Stimulated activated CD8-positive, alpha-beta memory T cell treated with anti-CD3 and anti-CD28 coated beads, Interleukin-15, amount 100 ng/mL, for 48 hours (primary cell): ENCODE results near the gene CCM2.

Source experiments
- DNase-seq, 2 donors: peaks; one replicate each; pipeline ENCODE4 v3.0.0-alpha.2; 2020; ENCODE audit warnings: low read depth in 2 of 2

CCM2 gene

DNA sequence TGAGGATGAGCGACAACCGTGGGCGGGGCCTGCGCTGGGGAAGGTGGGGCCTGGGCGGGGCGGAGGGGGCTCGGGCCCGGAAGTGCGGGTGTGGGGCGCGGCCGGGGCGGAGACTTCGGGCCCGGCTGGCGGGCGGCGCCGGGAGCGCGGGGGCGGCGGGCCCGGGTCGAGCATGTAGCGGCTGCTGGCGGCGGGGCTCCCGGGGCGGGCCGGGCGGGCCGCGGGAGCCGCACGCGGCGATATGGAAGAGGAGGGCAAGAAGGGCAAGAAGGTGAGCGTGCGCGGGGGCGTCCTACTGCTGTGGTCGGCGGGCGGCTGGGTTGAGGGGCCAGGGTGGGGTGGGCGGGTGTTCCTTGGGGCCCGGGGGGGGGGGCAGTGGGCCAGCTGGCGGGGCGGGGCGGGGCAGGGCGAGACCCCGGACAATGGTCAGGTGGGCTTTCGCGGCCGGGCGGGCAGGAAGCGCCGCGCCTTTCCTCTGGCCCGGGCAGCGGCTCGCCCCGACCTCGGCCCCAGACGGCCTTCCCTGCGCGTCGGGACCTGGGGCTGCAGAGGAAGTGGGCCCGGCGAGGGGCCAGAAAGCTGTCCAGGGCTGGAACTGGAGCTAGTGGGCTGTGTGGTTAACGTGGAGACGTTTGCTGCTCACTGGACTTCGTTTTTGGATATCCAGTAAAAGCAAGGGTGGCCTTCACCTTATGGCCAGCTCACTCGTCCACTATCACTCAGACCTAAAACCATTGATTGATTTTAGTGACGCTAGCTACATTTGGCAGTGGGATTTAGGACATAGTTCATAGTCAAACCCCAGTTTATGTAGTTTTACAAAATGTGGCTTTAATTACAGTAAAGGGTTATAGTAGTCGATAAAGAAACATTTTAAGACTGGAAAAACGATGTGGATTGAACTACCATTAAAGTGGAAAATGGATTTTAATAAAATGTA is at the start of gene CCM2:
CCM2 (plus strand) TSS at position 109 of the 940 bp plus-strand sequence; CDS start at position 242, 133 bp downstream.
- DNase-seq, result no peak

GRCh38 chr7:44953156-44953555 is 46.8 kb upstream of the CCM2 start:
- no peak for DNase-seq

- DNase-seq, result no peak
Observed at GRCh38 chr7:44955733-44956132, 44.3 kb upstream of the CCM2 start.

DNA sequence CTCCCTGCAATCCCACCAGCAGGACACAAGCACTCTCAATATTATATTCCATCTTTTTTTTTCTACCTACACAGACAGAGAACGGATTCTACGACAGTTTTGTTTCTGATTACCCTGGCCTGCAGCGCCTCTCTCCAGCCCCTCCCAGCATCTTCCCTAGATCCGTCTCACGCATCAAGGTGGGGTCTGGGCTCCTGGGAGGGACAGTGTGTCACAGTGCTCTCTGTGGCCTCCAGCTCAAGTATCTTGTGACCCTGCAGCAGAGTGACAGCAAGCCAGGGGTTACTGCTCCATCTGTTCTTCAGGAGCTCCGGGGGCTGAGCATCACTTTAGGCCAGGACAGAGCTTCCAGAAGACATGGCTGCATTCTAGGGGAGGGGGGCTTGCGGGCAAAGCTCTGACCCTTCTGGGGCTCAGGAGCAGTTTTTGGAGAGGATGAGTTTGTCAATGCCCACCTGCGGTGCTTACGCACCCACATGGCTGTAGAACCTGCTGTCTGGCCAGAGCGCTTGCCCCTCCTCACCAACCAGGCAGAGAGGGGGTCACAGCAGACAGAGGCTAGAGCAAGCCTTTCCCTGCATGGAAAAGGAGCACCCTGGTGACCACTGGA is 43.7 kb upstream of the CCM2 start:
- DNase-seq, result no peak

- no peak for DNase-seq
Observed at GRCh38 chr7:44958645-44959344, 41.2 kb upstream of the CCM2 start.

DNA sequence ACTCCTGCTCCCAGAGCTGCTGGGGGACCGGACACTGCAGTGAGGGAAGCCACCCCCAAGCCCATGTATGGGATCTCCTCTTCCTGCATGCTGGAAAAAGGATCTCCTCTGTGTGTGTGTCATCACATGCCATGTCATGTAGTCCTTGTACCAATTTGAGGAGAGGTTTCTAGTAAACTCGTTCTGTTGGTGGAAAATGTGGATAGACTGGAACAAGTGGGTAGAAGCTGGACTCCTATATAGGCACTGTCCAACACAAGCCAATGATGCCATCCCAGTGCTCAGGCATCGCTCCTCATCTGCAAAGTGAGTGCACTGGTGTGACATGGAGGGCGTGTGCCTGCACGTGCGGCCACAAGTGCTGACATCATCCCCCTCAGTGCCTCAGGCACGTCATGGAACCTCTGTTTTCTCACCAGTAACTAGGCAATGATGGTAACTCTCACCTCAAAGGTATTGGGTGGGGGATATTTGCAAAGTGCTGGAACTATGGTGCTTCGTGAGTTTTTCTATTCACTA is 40.5 kb upstream of the CCM2 start:
- no peak for DNase-seq

DNA sequence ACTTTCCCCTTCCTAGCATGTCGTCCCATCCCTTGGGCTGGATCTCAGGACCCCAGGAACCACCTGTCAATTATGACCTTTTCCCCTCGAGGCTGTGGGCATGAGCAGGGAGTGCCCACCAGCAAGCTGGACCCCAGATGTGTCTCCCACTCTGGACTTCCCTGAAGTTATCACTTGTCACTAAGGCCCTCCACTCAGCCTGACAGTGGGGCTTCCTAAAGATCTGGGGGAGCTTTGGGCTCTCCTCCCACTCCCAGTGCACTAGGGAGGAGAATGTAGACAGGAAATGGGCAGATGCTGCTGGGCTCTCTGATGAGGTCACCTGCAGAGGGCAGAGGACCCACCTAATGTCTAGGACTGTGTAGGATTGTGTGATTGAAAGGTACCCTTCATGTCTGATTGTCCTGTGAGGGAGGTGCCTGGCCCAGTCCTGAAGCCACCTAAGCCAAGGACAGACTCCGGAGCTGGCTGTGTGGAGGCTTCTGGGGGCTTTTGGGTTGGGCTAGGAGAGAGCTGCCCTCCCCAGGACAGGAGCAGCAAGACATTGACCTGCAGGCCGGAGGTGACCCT is 39.9 kb upstream of the CCM2 start:
- DNase-seq, result no peak

DNA sequence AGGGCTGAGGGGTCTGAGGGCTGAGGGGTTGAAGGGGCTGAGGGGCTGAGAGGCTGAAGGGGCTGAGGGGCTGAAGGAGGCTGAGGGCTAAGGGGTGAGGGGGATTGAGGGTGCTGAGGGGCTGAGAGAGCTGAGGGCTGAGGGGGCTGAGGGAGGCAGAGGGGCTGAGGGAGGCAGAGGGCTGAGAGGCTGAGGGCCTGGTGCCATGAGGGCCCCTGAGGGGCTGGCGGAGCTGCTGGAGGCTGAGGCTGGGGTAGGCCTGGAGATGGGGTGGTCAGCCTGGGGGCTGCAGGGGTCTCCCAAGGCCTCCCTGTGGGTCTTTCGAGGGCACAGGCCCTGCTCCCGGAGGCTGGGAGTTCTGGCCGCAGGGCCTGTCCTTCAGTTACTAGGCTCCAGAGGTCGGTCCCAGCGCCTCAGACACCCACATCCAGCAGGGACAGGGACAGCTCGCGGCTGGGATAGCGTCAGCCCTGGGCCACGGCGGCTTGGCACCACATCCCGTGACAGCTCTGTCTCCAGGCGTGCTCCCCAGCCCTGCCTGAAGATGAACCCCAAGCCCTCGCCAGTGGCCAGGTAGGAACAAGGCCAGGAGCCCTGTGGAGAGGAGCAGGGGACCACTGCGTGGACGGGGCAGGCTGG is 38.0 kb upstream of the CCM2 start:
- DNase-seq, result no peak

DNA sequence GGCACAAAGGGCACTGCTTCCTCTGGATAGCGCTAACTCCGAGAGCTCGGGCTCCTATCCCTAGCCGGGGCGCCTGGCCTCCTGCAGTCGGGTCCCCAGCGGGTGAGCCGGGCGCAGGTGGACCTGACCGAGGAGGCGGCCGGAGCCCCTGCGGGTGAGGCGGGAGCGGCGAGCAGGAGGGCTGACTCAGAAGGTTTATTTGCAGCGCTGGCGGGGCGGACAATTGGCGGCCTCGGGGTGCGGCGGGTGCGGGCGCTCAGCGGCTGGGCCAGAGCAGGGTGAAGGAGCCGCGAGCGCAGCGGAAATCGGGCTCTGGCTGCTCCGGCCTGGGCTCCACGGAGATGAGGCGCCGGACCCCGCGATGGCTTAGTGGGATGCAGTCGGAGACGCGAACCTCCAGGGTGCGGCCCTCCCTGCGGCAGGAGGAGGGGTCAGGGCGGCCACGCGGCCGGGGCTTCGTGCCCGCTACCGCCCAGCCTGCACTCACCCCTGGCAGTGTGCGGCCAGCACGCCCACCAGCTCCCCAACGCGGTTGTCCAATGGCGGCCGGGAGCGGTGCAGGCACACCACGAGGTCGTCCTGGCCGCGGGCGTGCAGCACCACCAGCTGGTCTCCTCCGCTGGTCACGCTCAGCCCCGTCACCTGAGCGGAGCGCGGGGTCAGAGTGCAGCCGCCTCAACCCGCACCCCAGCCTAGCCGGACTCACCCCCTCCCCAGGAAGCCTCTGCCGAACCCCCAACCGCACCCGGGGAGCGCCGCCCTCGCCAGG is 37.3 kb upstream of the CCM2 start:
- no peak for DNase-seq

- no peak for DNase-seq
Observed at GRCh38 chr7:44963364-44964290, 36.4 kb upstream of the CCM2 start.

- no peak for DNase-seq
Observed at GRCh38 chr7:44964384-44964830, 35.6 kb upstream of the CCM2 start.

- no peak for DNase-seq
Observed at GRCh38 chr7:44964831-44965440, 35.1 kb upstream of the CCM2 start.

DNA sequence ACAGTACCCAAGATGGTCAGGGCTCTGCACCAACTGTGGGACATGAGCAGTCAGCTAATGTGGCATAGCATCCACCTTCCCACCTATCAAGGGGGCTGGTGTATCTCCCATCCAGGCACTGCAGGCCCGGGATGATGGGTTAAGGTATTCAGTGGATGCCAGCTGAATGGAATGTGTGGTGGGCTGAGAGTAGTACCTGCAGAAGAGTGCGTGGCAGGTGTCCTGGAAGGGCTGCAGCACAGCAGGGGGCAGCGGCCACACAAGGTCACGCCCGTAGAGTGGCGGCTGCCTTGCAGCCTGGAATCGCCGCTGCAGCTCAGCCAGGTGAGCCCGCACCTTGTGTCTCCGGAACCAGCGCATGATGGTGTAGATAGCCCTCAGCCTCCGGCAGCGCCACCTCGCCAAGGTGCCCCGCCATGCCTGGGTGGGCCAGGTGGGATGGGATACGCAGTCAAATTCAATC is 34.5 kb upstream of the CCM2 start:
- DNase-seq, result no peak

DNA sequence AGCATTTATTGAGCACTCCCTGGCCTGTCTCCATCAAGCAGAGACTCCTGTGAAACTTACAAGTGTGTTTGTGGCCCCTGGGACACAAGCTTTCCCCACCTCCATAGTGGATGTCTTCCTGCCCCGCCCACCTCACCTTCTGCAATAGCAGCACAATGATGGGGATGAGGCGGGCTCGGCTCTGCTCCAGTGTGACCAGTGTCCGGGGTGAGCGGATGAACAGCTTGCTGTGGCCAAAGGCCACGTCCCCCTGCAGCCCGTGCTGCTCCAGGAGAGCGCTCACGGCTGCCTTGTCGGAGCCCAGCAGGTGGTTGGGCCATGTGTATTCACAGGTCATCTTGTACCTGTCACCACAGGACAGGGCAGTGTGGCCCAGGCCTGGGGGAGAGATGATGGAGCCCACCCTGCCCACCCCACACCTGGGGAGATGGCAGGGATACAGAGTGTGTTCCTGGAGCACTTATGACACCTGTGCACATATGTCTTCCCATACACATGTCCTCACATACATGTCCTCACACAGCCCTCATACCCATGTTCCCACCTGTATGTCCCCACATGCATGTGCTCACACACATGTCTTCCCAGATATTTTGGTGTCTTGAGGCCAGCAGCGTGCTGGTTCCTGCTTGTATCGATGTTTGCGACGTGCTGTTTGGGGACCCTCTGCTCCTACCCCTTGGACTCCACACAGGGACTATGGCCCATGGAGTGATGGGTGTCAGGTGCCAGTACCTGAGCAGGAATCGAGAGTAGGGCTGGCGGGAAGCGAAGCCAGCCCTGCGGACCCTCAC is 33.9 kb upstream of the CCM2 start:
- no peak for DNase-seq

GRCh38 chr7:44966731-44967538 is 33.1 kb upstream of the CCM2 start:
- no peak for DNase-seq

GRCh38 chr7:44967571-44968446 is 32.2 kb upstream of the CCM2 start:
- DNase-seq, result no peak
